ENCODE results near the gene GFRA1.

GFRA1 gene

GRCh38 chr10:116311706-116312490 is 38.9 kb upstream of the GFRA1 start:
- no peak overlapping the region for H2AFZ ChIP-seq (ENCODE audit: low read depth, low read length, severe bottlenecking)
- H3K27ac ChIP-seq (ENCODE audit: low read depth, low read length) = no peak overlapping the region
- no peaks in the 10 kb centered on the region for H3K79me2 ChIP-seq (ENCODE audit: insufficient read depth, low read length)
- H3K36me3 ChIP-seq (ENCODE audit: low read length) = no peaks in the 10 kb centered on the region
- no peak overlapping the region for H3K4me2 ChIP-seq (ENCODE audit: low read depth, low read length, poor library complexity, severe bottlenecking)
- no peaks in the 10 kb centered on the region for H3K9me2 ChIP-seq (replicated peaks; ENCODE audit: insufficient read depth, low read length)
- no peak for TF ChIP-seq EZH2phosphoT487 (conservative IDR thresholded peaks at IDR 0.05; ENCODE audit: low read length)
- no peak for TF ChIP-seq CTCF (IDR thresholded peaks at IDR 0.05; ENCODE audit: insufficient read depth, low read length, poor library complexity, severe bottlenecking)
- no peaks in the 10 kb centered on the region for H3K9me3 ChIP-seq (ENCODE audit: insufficient read depth, low read length)
- no peaks in the 10 kb centered on the region for H4K20me1 ChIP-seq (ENCODE audit: low read depth, low read length)
- no peaks in the 10 kb centered on the region for H3F3A ChIP-seq (ENCODE audit: insufficient read depth)
- H3K27me3 ChIP-seq (ENCODE audit: low read length) = no peaks in the 10 kb centered on the region
- H3K4me3 ChIP-seq (ENCODE audit: insufficient read depth, low read length, poor library complexity, severe bottlenecking) = no peak overlapping the region
- H3K9ac ChIP-seq (ENCODE audit: low read length) = no peak overlapping the region

GRCh38 chr10:116311016-116311415 is 38.0 kb upstream of the GFRA1 start:
- H3K36me3 ChIP-seq (ENCODE audit: low read length) = no peaks in the 10 kb centered on the region
- H3F3A ChIP-seq (ENCODE audit: insufficient read depth) = no peaks in the 10 kb centered on the region
- no peak overlapping the region for H3K27ac ChIP-seq (ENCODE audit: low read depth, low read length)
- no peak overlapping the region for H3K4me2 ChIP-seq (ENCODE audit: low read depth, low read length, poor library complexity, severe bottlenecking)
- H2AFZ ChIP-seq (ENCODE audit: low read depth, low read length, severe bottlenecking) = no peak overlapping the region
- H4K20me1 ChIP-seq (ENCODE audit: low read depth, low read length) = no peaks in the 10 kb centered on the region
- H3K27me3 ChIP-seq (ENCODE audit: low read length) = no peaks in the 10 kb centered on the region
- H3K4me3 ChIP-seq (ENCODE audit: insufficient read depth, low read length, poor library complexity, severe bottlenecking) = no peak overlapping the region
- no peaks in the 10 kb centered on the region for H3K9me3 ChIP-seq (ENCODE audit: insufficient read depth, low read length)
- TF ChIP-seq CTCF (IDR thresholded peaks at IDR 0.05; ENCODE audit: insufficient read depth, low read length, poor library complexity, severe bottlenecking) (no peak), EZH2phosphoT487 (conservative IDR thresholded peaks at IDR 0.05; ENCODE audit: low read length) (no peak)
- no peak overlapping the region for H3K9ac ChIP-seq (ENCODE audit: low read length)
- H3K9me2 ChIP-seq (replicated peaks; ENCODE audit: insufficient read depth, low read length) = no peaks in the 10 kb centered on the region
- no peaks in the 10 kb centered on the region for H3K79me2 ChIP-seq (ENCODE audit: insufficient read depth, low read length)

DNA sequence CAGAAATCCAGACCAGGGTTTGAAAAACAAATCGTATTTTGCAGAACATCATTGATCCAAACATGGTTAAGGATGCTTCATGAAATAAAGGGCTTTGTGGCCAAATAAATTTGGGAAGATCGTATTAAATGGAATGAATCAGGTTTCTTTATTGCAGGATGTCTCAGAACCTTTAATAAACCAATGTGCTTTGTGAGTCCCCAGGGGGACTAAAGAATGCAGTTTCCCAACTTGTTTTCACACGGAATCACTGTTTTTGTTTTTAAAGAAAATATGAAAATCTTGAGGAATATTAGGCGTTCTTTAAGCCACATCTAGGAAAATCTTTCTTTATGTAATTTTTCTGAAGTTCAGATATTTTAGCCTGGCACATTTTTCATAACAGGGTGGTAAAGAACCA is 34.4 kb upstream of the GFRA1 start:
- H3K36me3 ChIP-seq (ENCODE audit: low read length) = no peaks in the 10 kb centered on the region
- no peak overlapping the region for H2AFZ ChIP-seq (ENCODE audit: low read depth, low read length, severe bottlenecking)
- H3K4me3 ChIP-seq (ENCODE audit: insufficient read depth, low read length, poor library complexity, severe bottlenecking) = no peak overlapping the region
- H3K9me2 ChIP-seq (replicated peaks; ENCODE audit: insufficient read depth, low read length) = no peaks in the 10 kb centered on the region
- no peaks in the 10 kb centered on the region for H3F3A ChIP-seq (ENCODE audit: insufficient read depth)
- no peak overlapping the region for H3K4me2 ChIP-seq (ENCODE audit: low read depth, low read length, poor library complexity, severe bottlenecking)
- H3K79me2 ChIP-seq (ENCODE audit: insufficient read depth, low read length) = no peaks in the 10 kb centered on the region
- H4K20me1 ChIP-seq (ENCODE audit: low read depth, low read length) = no peaks in the 10 kb centered on the region
- no peaks in the 10 kb centered on the region for H3K27me3 ChIP-seq (ENCODE audit: low read length)
- no peak overlapping the region for H3K9ac ChIP-seq (ENCODE audit: low read length)
- no peak overlapping the region for H3K27ac ChIP-seq (ENCODE audit: low read depth, low read length)
- H3K9me3 ChIP-seq (ENCODE audit: insufficient read depth, low read length) = no peaks in the 10 kb centered on the region
- TF ChIP-seq CTCF (IDR thresholded peaks at IDR 0.05; ENCODE audit: insufficient read depth, low read length, poor library complexity, severe bottlenecking) (no peak), EZH2phosphoT487 (conservative IDR thresholded peaks at IDR 0.05; ENCODE audit: low read length) (no peak)
